GM21786 (cell line): Measurements from ENCODE around the gene UBE2D4.
A peak's percentile ranks its signal among the peaks of the same experiment; 100 is the strongest.
"Not testable (repeated sequence)": the region's sequence is repeated elsewhere in the genome, so short reads cannot be mapped to it uniquely, and the experiment has no call there.

Source experiments
- ATAC-seq: cut with Tn5 transposase; IDR thresholded peaks from one replicate; pipeline ENCODE4 v1.9.1; 2021; ENCODE audit not compliant: unreplicated experiment

The UBE2D4 gene

DNA sequence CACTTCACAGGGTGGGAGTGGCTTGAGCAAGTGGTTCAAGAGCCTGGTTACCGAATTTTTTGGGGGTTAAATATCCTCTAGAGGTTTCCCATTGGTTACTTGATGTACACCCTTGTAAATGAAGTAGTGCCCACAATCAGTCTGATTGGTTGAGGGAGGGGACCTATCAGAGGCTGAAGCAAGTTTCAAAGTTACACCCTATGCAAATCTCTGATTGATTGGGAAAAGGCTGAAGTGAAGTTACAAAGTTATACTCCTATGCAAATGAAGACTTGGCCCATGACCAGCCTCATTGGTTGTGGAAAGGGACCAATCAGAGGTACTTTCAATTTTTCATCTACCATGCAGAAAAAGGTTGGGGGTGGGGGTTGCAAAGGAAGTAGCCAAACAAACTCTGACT, 34.7 kb downstream of the UBE2D4 start:
- no peak for ATAC-seq

DNA sequence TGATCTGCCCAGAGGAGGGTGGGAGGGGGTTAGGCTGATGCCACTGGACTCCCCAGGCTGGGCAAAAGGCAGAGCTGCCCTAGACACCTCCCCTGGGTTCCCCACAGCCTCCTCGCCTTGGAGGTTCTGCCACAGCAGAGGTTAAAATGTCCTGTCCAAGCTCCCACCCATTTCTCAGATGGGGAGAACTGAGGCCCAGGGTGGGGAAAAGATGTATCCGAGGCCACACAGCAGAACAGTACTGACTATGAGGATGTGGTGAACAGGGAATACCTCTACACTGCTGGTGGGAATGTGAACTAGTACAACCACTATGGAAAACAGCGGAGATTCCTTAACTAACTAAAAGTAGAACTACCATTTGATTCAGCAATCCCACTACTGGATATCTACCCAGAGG, 40.2 kb downstream of the UBE2D4 start:
- not testable (repeated sequence) for ATAC-seq

DNA sequence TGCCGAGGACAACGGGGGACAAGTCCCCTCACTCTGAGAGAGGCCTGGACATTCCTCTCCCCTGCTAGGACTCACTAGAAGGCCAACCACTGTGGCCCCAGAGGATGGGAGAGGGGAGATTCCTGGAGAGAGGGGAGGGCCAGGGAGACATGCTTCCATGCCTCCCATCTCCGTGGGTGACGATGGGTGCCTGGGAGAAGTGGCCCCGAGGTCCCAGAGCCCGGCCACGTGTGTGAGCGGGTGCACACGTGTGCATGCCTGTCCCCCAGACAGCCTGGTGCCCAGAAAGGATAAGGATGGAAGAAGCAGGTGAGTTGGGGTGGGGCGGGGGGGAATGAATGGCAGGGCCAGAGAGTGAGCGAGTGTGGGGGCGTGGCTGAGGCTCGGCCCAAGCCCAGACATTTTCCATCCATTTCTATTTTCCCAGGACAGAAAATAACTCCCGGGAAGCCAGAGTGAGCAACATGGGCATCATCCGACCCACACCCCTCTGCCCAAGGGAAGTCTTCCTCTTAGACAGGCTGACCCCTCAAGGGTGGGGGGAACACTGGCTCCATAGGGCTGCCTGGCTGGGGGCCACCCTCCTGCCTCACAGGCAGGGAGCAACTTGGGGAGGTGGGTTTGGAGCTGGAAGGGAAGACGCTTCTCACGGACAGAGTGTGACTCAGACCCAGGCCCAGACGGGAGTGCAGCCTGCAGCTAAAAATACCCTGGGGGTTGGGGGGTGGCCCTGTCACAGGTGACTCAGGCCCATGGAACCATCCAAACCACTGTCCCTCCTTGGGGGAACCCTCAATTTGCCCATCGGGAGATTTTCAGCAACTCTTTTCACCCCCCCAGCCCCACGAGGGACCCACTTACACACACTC, 42.2 kb downstream of the UBE2D4 start:
- not testable (repeated sequence) for ATAC-seq

DNA sequence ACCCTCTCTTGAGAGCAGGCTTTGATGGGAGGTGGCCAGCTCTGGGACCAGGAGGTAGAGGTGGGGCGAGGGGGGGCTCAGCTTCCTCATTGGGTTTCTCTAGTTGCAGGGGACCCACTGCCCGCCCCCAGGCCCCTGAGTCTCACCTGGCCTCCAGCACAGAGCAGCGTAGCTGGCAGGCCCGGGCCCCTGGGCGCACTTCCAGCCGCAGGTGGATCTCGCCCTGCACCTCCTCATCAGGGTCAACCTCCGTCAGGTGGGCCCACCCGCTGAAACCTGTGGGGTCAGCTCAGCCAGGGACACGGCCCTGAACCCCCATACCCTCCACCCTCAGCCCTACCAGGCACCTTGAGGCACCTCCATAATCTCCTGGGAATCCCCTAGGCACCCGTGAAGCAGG, 43.4 kb downstream of the UBE2D4 start:
- ATAC-seq: not testable (repeated sequence)

DNA sequence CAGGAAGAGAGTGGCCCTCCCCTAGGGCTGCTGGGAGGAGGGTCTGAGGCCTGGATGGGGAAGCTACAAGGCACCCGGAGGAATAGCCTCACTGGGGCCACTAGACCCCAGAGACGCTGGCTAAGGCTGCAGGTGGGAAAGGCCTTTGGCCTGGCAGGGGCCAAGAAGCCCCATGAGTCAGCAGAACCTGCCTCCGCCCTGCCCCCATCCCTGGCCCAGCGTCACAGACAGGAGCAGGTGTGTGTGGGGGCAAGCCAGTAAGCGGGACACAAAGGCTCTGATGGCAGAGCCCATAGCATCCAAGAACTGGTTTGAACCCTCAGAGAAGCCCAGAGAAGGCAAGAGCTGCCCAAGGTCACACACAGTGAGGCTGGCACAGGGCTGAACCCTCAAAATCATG, 44.5 kb downstream of the UBE2D4 start:
- ATAC-seq: not testable (repeated sequence)

DNA sequence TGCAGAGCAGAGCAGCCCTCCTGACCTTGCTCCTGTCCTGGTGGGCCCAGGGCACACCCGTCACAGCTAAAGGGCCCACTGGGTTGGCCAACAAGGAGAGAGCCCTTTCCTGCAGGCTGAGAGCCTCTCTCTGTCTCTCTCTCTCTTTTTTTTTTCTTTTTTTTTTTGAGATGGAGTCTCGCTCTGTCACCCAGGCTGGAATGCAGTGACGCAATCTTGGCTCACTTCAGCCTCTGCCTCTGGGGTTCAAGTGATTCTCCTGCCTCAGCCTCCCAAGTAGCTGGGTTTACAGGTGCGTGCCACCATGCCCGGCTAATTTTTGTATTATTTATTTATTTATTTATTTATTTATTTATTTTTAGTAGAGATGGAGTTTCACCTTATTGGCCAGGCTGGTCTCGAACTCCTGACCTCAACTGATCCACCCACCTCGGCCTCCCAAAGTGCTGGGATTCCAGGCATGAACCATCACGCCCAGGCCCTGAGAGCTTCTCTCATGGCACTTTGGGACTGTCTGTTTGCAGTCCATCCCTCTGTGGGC, 47.9 kb downstream of the UBE2D4 start:
- ATAC-seq: not testable (repeated sequence)

DNA sequence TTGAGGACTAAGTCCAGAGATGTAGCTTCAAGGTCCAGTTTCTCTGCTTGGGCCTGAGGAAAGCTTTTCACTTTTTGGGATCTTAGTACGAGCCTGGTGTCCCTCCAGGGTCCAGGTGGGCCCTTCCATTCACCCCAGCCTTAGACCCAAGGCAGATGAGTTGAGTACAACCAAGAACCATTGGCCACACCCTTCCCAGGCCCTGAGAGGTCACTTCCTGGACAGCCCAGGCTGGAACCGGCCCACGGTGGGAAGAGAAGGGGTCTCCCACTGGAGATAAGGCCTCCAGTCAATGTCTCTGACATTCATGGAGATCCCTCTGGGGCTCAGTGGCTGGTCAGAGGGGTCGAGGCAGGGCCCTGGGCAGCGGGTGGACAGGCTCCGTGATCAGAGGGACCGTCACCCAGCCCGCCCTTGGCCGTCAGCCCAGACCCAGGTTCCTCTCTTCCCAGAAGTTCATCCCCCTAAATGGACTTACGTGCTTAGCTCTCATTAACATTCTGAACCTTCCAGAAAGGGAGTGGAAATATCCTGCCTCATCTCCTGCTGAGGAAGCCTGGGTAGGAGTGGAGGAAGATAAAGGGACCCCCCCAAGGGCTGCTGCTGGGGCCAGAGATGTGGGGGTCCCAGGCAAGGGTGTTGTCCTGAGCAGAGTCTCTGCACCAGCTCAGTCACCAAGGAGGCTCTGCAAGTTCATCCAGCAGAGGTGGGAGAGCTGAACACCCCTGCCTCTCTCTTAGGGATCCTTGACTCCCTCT, 48.7 kb downstream of the UBE2D4 start:
- not testable (repeated sequence) for ATAC-seq

DNA sequence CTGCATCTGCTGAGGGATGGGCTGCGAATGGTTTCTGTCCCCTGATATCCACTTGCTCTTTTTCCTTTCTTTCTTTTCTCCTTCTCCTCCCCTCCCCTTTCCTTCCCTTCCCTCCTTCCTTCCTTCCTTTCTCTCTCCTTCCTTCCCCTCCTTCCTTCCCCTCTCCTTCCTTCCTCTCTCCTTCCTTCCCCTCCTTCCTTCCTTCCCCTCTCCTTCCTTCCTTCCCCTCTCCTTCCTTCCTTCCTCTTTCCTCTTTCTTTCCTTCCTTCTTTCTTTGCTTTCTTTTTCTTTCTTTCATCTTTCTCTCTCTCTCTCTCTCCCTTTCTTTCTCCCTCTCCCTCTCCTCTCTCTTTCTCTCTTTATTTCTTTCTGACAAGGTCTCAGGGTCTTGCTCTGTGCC, 51.3 kb downstream of the UBE2D4 start:
- no peak for ATAC-seq

DNA sequence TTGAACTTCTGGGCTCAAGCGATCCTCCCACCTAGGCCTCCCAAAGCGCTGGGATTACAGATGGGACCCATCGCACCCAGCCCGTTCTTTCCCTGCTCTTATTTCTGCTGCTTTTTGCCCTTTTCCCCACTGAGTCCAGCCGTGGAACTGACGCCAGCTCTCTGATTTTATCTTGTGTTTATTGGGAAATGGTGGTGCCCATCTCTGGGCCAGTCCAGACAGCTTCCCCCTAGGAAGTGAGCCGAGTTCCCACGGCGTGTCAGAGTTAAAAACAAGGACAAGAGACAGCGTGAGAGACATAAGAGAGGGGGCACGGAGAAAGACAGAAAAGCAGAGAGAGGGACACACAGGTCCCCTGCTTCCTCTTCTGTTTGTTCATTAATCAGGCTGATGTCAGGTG, 51.9 kb downstream of the UBE2D4 start:
- ATAC-seq: not testable (repeated sequence)

DNA sequence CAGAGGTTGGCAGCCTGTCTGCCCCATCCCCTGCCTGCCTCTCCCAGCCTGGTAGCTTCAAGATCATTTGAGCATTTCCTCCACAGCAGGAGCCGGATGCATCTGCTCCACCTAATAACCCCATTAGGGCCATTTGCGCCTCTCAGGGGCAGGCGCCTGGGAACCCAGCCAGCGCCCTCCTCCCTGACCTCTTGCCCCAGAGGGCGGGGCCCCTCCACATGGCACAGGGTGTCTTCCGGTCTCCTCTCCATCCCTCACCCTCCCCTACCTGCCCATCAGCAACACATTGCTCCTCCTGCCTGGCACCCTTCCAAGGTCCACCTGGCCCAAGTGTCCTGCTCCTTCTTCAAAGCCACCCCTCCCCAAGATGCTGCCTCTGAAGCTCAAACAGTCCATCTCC, 56.6 kb downstream of the UBE2D4 start:
- ATAC-seq: not testable (repeated sequence)

DNA sequence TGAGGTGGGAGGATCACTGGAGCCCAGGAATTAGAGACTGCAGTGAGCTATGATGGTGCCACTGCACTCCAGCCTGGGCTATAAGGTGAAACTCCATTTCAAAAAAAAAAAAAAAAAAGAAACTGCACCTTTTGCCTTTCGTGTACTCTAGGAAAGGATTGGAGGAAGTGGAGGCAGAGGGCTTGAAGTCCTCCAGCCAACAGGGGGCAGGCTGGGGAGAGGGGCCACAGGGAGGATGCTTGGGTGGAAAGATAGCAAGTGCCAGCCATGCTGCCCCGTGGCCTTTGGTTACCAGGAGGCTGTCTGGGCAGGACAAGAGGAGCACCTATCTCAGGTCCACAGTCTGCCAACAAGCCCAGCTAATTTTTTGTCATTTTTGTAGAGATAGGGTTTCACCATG, 57.5 kb downstream of the UBE2D4 start:
- not testable (repeated sequence) for ATAC-seq

DNA sequence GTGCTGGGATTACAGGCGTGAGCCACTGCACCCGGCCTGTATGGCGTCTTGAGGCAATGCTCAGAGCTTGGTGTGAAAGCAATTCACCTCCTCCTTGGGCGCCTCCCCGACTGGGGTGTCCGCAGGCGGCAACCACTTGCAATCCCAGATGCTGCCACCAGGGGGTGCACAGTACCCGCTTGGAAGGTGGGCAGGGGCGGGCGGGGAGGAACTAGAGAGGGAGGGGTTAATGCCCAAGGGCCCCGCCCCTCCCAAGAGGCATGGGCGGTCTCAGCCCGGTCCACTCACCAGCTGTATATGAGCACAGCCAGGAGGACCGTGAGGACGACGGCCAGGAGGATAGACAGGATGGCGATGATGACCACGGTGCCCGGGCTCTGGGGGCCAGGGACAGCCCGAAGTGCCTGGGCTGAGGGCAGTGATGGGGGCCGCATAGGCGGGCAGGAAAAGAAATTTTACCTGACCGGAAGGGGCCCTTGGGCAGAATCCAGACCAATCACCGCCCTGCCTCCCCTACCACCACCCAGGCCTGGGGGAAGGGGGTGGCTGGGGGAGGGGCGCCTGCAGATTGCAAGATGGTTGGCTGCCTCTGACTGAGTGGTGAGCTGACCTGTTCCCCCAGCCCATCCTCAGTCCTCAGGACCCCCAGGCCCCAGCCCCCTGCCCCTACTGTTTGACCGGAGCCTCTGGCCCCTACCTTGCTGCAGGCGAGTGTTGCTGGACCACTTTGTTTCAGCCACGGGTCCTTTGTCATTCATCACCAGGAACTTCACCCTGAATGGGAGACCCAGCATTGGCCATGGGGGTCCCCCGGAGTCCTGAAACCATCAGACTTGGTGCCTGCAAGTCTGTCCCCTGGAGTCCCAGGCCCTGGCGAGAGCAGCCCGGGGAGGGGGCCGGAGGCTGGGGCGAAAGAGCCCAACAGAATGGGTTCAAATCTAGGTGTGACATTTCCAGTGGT, 59.9 kb downstream of the UBE2D4 start:
- peak; percentile 84 for ATAC-seq

DNA sequence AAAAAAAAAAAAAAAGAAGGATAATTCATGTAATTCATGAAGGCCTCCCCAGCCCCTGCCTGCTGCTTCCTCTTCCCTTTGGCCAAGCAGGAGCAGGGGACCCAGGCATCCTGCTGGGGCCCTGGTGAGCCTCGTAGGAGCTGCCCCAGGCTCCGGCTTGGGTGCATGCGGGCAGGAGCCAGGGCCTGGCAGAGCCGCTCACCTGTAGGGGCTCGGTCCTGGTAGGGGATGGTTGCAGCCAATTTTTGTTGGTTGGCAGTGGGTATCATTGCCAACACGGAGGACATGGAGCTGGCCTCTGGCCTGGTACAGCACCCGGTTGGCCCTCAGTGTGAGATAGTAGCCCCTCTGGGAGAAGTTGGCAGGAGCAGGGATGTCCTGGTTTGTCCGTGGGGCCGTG, 61.2 kb downstream of the UBE2D4 start:
- not testable (repeated sequence) for ATAC-seq

DNA sequence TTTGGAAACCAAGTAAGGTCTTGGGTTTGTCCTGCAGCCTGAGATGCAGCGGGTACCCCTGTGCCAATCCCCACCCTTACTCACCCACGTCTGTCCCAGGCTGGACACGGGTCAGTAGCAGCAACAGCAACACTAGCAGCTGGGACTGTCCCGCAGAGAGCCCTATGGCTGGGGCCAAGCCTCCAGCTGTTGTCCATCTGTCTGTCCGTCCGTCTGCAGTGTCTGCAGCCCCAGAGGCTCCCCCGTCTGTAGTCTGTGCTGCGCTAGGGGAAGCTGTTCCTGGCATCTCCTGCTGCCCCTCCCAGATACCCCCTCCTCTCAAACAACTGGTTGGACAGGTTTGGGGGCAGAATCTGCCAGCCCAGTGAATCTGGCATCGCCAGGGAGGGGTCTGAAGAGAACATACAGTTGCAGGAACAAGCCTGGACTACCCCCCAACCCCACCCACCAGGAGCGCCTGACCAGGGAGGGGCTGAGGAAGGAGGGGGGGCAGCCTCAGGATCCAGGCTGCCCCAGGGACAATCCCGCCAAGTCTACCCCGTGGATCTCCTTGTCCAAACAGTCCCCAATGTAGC, 63.9 kb downstream of the UBE2D4 start:
- not testable (repeated sequence) for ATAC-seq

DNA sequence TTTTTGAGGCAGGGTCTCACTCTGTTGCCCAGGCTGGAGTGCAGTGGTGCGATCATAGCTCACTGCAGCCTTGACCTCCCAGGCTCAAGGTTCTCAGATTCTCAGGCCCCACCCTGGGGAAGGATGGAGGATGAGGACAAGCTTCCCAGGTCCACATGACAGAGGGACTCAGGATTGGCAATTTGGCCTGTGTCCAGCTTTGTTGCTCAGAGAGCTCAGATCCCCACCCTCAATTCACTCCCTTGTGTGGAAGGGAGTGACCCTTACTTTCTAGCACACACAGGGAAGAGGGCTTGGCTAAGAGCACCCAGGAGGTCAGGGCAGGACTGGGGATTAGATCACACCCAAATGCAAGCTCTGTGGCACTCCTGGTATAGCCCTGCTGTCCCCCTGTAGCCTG, 64.6 kb downstream of the UBE2D4 start:
- ATAC-seq: not testable (repeated sequence)

DNA sequence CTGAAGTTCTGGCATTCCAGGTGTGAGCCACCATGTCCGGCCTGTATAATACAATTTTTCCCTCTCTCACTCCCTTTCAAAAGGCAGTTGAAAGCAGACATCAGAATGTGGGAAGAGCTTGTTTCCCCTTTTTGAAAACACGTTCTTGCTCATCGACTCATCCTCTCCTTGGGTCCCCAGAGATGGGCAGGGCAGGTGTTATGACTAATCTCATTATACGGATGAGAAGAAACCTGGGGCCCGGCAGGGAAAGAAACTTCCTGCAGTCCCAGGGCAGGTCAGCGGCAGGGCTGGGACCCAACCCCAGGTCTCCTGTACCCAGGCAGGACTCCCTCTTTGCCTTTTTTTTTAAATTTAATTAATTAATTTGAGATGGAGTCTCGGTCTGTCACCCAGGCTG, 66.7 kb downstream of the UBE2D4 start:
- peak; percentile 99 for ATAC-seq

DNA sequence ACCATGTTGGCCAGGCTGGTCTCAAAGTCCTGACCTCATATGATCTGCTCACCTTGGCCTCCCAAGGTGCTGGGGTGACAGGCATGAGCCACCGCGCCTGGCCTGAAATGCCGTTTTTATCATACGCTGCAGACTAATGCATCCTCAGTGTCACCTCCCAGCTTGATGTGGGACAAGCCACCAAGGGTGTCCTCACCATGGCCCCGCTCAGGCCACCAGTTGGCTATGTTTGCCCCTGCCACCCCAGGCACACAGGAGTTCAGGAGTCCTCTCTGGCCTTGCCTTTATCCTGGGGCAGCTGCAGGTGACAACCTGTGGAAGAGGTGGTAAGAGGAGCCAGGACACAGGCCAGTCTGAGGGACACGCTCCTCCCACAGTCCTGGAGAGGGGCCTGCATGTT, 68.4 kb downstream of the UBE2D4 start:
- ATAC-seq: not testable (repeated sequence)

DNA sequence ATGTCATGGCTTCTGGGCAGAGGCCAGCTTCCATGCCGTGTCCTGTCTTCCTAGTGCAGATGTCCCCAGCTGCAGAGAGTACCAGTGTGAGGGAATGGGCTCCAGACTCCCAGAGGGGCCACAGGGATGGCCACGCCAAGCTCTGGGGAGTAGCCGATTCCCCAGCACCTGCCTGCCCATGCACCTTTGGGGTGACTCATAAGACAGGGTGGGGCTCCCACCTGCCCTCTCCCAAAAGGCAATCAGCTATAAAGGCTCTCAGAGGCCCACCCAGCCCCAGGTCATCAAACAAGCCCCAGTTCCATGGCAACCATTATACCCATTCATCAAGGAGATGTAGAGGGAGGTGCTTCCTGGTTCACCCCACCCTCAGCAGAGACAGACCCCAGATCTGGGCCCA, 71.3 kb downstream of the UBE2D4 start, which contains the start of gene SPDYE1:
TSS of gene SPDYE1 (plus strand) at position 366 of the 400 bp plus-strand sequence. CDS start 2,053 bp downstream, outside the sequence.
- not testable (repeated sequence) for ATAC-seq
